GM10248 (cell line): ENCODE data around the gene LYRM4.

ENCODE experiments used
- CTCF ChIA-PET: fragments of 300-600 bp; sonication (Branson Sonifier 250); formaldehyde crosslinking; extraction: SDS; loops from one replicate; lab custom pipeline; 2021; ENCODE audit warnings: antibody characterized with exemption; lab: Yijun Ruan, JAX
- POLR2A ChIA-PET: fragments of 350-650 bp; sonication (Branson Sonifier 250); formaldehyde crosslinking; extraction: SDS; loops from one replicate; lab custom pipeline; 2020; ENCODE audit warnings: antibody characterized with exemption; lab: Yijun Ruan, JAX
- DNase-seq: peaks from one replicate; pipeline ENCODE4 v3.0.0; 2012; ENCODE audit errors: extremely low spot score
- CTCF ChIP-seq: IDR thresholded peaks from 2 replicates; pipeline ENCODE4 v1.5.1; 2012; ENCODE audit warnings: mild to moderate bottlenecking, low read depth; ENCODE audit errors: extremely low read depth, missing control alignments, control extremely low read depth

Gene LYRM4

GRCh38 chr6:5128351-5128750, 132.4 kb downstream of the LYRM4 start:
- ChIA-PET POLR2A (no interaction called here), CTCF (interaction anchor here (2.1 kb wide), 1 partner anchor 16 kb away, joined by 8 read pairs; no protein-coding TSS in a partner anchor)
- DNase-seq, result no peak
- no peak for TF ChIP-seq CTCF

- TF ChIP-seq CTCF, result no peak
- ChIA-PET POLR2A (no interaction called here), CTCF (interaction anchor here (2.1 kb wide), 1 partner anchor 17 kb away, joined by 8 read pairs; no protein-coding TSS in a partner anchor)
- DNase-seq, result no peak
Observed at GRCh38 chr6:5127106-5127687, 133.6 kb downstream of the LYRM4 start.

- no peak for TF ChIP-seq CTCF
- ChIA-PET POLR2A (no interaction called here), CTCF (interaction anchor here (1.5 kb wide), 1 partner anchor 17 kb away, joined by 7 read pairs; no protein-coding TSS in a partner anchor)
- DNase-seq, result no peak
Observed at GRCh38 chr6:5126214-5126613, 134.5 kb downstream of the LYRM4 start.

- no peak for TF ChIP-seq CTCF
- no peak for DNase-seq
- CTCF ChIA-PET, result interaction anchor here (1.5 kb wide), 1 partner anchor 18 kb away, joined by 7 read pairs; no protein-coding TSS in a partner anchor
- POLR2A ChIA-PET, result no interaction called here
Observed at GRCh38 chr6:5125152-5126006, 135.4 kb downstream of the LYRM4 start.

GRCh38 chr6:5124526-5124925, 136.2 kb downstream of the LYRM4 start:
- no peak for DNase-seq
- ChIA-PET POLR2A (no interaction called here), CTCF (interaction anchor here (1.8 kb wide), 1 partner anchor 19 kb away, joined by 7 read pairs; no protein-coding TSS in a partner anchor)
- no peak for TF ChIP-seq CTCF

- DNase-seq, result no peak
- POLR2A ChIA-PET, result no interaction called here
- TF ChIP-seq CTCF, result no peak
- CTCF ChIA-PET, result interaction anchor here (0.8 to 1.8 kb wide), 2 partner anchors 11 to 20 kb away, joined by 3 to 7 read pairs; no protein-coding TSS in a partner anchor
Observed at GRCh38 chr6:5123296-5124143, 137.2 kb downstream of the LYRM4 start.
